Occipital lobe (tissue), 2 donors: ENCODE results near the gene KAZN. TPM values are rescaled to one million over a fixed set of nuclear protein-coding genes. Genes with fewer than 3 reads are reported as not detected.

ENCODE experiments used
- DNase-seq: peaks from one replicate; lab custom pipeline; 2025; lab: John Stamatoyannopoulos, UW
- total RNA-seq: library from RNA; depleted of rRNA; stranded (reverse); fragments of >200 nt; gene quantifications from one replicate; pipeline ENCODE4 v1.2.3, GENCODE V29; 2014

The KAZN gene
- total RNA-seq, 1 donor from 2014 or later: 27.5 TPM

GRCh38 chr1:14973773-14974172, 375.3 kb downstream of the KAZN start:
- no peak for DNase-seq

GRCh38 chr1:14974361-14974760, 375.9 kb downstream of the KAZN start:
- DNase-seq: no peak

GRCh38 chr1:14975119-14975518, 376.6 kb downstream of the KAZN start:
- no peak for DNase-seq

- no peak for DNase-seq
Measured at GRCh38 chr1:14976256-14976655, 377.8 kb downstream of the KAZN start.

GRCh38 chr1:14977338-14977931, 378.9 kb downstream of the KAZN start:
- no peak for DNase-seq

- no peak for DNase-seq
Measured at GRCh38 chr1:14980621-14981218, 382.2 kb downstream of the KAZN start.

- DNase-seq: no peak
Measured at GRCh38 chr1:14982029-14982428, 383.5 kb downstream of the KAZN start.

- DNase-seq: no peak
Measured at GRCh38 chr1:14983277-14983676, 384.8 kb downstream of the KAZN start.

GRCh38 chr1:14986168-14986567, 387.7 kb downstream of the KAZN start:
- no peak for DNase-seq

- DNase-seq: no peak
Measured at GRCh38 chr1:14987829-14988603, 389.5 kb downstream of the KAZN start.

- DNase-seq: no peak
Measured at GRCh38 chr1:14988636-14989035, 390.2 kb downstream of the KAZN start.

- DNase-seq: no peak
Measured at GRCh38 chr1:14989931-14990728, 391.6 kb downstream of the KAZN start.

- no peak for DNase-seq
Measured at GRCh38 chr1:14993414-14993813, 394.9 kb downstream of the KAZN start.

GRCh38 chr1:14994148-14994547, 395.7 kb downstream of the KAZN start:
- no peak for DNase-seq

- DNase-seq: no peak
Measured at GRCh38 chr1:14994841-14995437, 396.5 kb downstream of the KAZN start.

GRCh38 chr1:14996133-14997050, 397.9 kb downstream of the KAZN start:
- DNase-seq: no peak

- DNase-seq: no peak
Measured at GRCh38 chr1:14997646-14998276, 399.3 kb downstream of the KAZN start.

- no peak for DNase-seq
Measured at GRCh38 chr1:14999441-14999840, 401.0 kb downstream of the KAZN start.

GRCh38 chr1:15000030-15000429, 401.5 kb downstream of the KAZN start:
- no peak for DNase-seq

GRCh38 chr1:15000671-15001070, 402.2 kb downstream of the KAZN start:
- DNase-seq: no peak
